Measurements from ENCODE around the gene GMDS.

The GMDS gene

DNA sequence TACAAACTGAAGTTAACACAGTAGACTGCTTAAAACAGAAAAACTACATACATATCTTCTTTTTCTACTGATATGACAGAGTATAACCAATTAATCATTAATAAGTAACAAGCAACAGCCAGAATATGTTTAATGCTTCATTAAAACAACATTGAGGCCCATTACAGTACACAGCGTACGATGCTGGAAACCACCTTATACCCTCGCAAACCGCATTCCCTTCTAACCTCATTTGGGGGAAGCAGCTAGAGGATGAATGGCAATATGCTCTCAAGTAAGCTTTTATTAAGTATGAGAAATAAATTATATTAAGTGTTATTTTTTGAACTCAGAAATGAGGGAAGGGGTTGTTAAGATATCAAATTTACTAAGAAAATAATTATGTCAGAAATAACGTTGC lies 142.4 kb downstream of the GMDS start:
- no peak overlapping the region for H2AFZ ChIP-seq (ENCODE audit: low read depth)
- no peak overlapping the region for H3K4me2 ChIP-seq
- no peaks in the 10 kb centered on the region for H3K27me3 ChIP-seq (ENCODE audit: insufficient read depth, low read depth)
- peaks cover 12% of the 10 kb centered on the region for H3K4me1 ChIP-seq (ENCODE audit: low read depth, poor library complexity, severe bottlenecking)
- H3K79me2 ChIP-seq (ENCODE audit: insufficient read depth, low read depth): 0 out of 2 replicates have a peak, but pooled peaks cover 4% of the 10 kb centered on the region
- H3K4me3 ChIP-seq (IDR thresholded peaks at IDR 0.05; ENCODE audit: insufficient read depth, low read depth, low read length): no peak overlapping the region
- no peaks in the 10 kb centered on the region for H4K20me1 ChIP-seq (ENCODE audit: insufficient read depth)
- no peak overlapping the region for H3K27ac ChIP-seq
- H3K9ac ChIP-seq: no peak overlapping the region
- TF ChIP-seq, protein P1, sequence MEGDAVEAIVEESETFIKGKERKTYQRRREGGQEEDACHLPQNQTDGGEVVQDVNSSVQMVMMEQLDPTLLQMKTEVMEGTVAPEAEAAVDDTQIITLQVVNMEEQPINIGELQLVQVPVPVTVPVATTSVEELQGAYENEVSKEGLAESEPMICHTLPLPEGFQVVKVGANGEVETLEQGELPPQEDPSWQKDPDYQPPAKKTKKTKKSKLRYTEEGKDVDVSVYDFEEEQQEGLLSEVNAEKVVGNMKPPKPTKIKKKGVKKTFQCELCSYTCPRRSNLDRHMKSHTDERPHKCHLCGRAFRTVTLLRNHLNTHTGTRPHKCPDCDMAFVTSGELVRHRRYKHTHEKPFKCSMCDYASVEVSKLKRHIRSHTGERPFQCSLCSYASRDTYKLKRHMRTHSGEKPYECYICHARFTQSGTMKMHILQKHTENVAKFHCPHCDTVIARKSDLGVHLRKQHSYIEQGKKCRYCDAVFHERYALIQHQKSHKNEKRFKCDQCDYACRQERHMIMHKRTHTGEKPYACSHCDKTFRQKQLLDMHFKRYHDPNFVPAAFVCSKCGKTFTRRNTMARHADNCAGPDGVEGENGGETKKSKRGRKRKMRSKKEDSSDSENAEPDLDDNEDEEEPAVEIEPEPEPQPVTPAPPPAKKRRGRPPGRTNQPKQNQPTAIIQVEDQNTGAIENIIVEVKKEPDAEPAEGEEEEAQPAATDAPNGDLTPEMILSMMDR (conservative IDR thresholded peaks at IDR 0.05; ENCODE audit: low read depth, low read length): no peak
- no peaks in the 10 kb centered on the region for H3K36me3 ChIP-seq (ENCODE audit: insufficient read depth)

DNA sequence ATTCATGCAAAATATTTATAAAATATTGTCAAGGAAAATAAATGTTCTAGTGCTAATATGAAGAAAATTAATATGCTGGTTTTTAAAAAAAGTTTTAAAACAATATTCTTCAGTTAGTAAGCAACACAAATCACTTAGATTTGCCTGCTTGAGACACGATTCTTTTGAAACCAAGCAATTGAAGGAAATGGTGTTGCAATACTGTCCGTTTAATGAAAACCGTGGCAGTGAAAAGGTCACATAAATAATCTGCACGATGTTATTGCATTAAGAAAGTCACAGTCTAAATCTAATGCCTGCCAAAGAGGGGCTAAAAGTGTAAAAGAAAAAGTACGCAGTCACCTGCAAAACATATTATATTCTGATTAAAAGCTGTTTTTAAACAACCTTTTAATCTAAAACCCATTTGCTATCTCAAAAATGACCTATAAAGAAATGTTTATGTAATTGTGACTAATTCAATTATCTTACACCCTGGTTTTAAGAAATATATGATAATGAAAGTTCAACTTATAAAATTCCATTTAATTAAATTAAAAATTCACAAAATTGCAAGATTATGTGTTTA lies 143.0 kb downstream of the GMDS start:
- H3K27ac ChIP-seq: no peak overlapping the region
- no peaks in the 10 kb centered on the region for H3K36me3 ChIP-seq (ENCODE audit: insufficient read depth)
- no peak overlapping the region for H3K9ac ChIP-seq
- H3K4me1 ChIP-seq (ENCODE audit: low read depth, poor library complexity, severe bottlenecking): peaks cover 12% of the 10 kb centered on the region
- H3K4me3 ChIP-seq (IDR thresholded peaks at IDR 0.05; ENCODE audit: insufficient read depth, low read depth, low read length): no peak overlapping the region
- H3K4me2 ChIP-seq: no peak overlapping the region
- TF ChIP-seq, protein P1 (conservative IDR thresholded peaks at IDR 0.05; ENCODE audit: low read depth, low read length): no peak
- H3K79me2 ChIP-seq (ENCODE audit: insufficient read depth, low read depth): 0 out of 2 replicates have a peak, but pooled peaks cover 4% of the 10 kb centered on the region
- no peak overlapping the region for H2AFZ ChIP-seq (ENCODE audit: low read depth)
- H3K27me3 ChIP-seq (ENCODE audit: insufficient read depth, low read depth): no peaks in the 10 kb centered on the region
- H4K20me1 ChIP-seq (ENCODE audit: insufficient read depth): no peaks in the 10 kb centered on the region

DNA sequence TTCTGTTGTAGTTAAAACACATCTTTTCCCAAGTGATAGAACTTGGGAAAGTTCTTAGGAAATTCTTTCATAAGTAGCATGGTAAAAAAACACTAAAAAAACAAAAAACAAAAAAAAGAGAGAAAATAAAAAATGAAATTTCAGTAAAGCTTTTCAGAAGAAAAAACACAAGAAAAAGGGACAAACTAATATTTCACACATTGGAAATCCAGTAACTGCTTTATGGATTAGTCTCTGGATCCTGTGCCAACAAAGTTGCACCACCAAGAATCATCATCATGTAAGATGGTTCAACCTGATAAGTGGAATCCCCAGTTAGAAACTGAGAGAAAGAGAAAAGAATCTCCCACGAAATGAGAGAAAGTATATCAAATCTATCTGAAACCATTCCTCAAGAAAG lies 144.2 kb downstream of the GMDS start:
- H3K9ac ChIP-seq: no peak overlapping the region
- no peaks in the 10 kb centered on the region for H4K20me1 ChIP-seq (ENCODE audit: insufficient read depth)
- no peak overlapping the region for H3K4me2 ChIP-seq
- H2AFZ ChIP-seq (ENCODE audit: low read depth): no peak overlapping the region
- H3K27me3 ChIP-seq (ENCODE audit: insufficient read depth, low read depth): no peaks in the 10 kb centered on the region
- no peaks in the 10 kb centered on the region for H3K36me3 ChIP-seq (ENCODE audit: insufficient read depth)
- TF ChIP-seq, protein P1 (conservative IDR thresholded peaks at IDR 0.05; ENCODE audit: low read depth, low read length): no peak
- H3K4me3 ChIP-seq (IDR thresholded peaks at IDR 0.05; ENCODE audit: insufficient read depth, low read depth, low read length): no peak overlapping the region
- H3K79me2 ChIP-seq (ENCODE audit: insufficient read depth, low read depth): 0 out of 2 replicates have a peak, but pooled peaks cover 4% of the 10 kb centered on the region
- peaks cover 12% of the 10 kb centered on the region for H3K4me1 ChIP-seq (ENCODE audit: low read depth, poor library complexity, severe bottlenecking)
- H3K27ac ChIP-seq: no peak overlapping the region

DNA sequence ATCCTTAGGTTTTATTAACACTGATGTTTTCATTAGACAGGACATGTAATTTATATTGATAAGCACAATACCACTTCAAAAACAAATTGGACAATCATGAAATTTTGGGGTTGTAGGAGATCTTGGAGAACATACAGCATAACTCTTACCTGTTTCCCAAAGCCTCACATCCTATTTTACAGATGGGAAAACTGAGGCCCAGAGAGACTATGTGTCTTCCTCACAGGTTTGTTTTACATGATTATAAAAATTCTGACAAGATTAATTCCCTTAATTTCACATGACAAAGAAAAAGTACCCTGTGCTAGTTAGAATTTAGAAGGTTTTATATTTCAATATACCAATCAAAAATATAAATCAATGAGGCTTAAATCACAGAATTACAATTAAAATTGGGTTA lies 145.5 kb downstream of the GMDS start:
- H3K9ac ChIP-seq: no peak overlapping the region
- H3K79me2 ChIP-seq (ENCODE audit: insufficient read depth, low read depth): 0 out of 2 replicates have a peak, but pooled peaks cover 4% of the 10 kb centered on the region
- no peak overlapping the region for H3K4me3 ChIP-seq (IDR thresholded peaks at IDR 0.05; ENCODE audit: insufficient read depth, low read depth, low read length)
- no peak overlapping the region for H3K4me2 ChIP-seq
- H3K4me1 ChIP-seq (ENCODE audit: low read depth, poor library complexity, severe bottlenecking): peaks cover 12% of the 10 kb centered on the region
- H4K20me1 ChIP-seq (ENCODE audit: insufficient read depth): no peaks in the 10 kb centered on the region
- H2AFZ ChIP-seq (ENCODE audit: low read depth): no peak overlapping the region
- H3K27me3 ChIP-seq (ENCODE audit: insufficient read depth, low read depth): no peaks in the 10 kb centered on the region
- no peak overlapping the region for H3K27ac ChIP-seq
- no peaks in the 10 kb centered on the region for H3K36me3 ChIP-seq (ENCODE audit: insufficient read depth)
- TF ChIP-seq, protein P1 (conservative IDR thresholded peaks at IDR 0.05; ENCODE audit: low read depth, low read length): no peak

Data from KMS-11 (cell line).